Loucy (cell line): ENCODE results near the gene PHF19.

Experiments
- H2AFZ ChIP-seq: fragments of 200-600 bp; sonication (generic); 2 replicates; pipeline ENCODE4 v1.6.0; 2016; ENCODE audit warnings: antibody characterized with exemption, mild to moderate bottlenecking, low read length, moderate library complexity
- H3F3A ChIP-seq: fragments of 200-600 bp; 2 replicates; pipeline ENCODE4 v1.6.0; 2016; ENCODE audit warnings: antibody characterized with exemption, low read depth, mild to moderate bottlenecking
- H3K27me3 ChIP-seq: fragments of 200-600 bp; sonication (generic); 2 replicates; pipeline ENCODE4 v1.6.1; 2014; ENCODE audit warnings: low read length, mild to moderate bottlenecking; ENCODE audit not compliant: insufficient read depth, poor library complexity, severe bottlenecking
- H3K36me3 ChIP-seq: fragments of 200-600 bp; sonication (generic); 2 replicates; pipeline ENCODE4 v1.6.1; 2016; ENCODE audit warnings: low read length; ENCODE audit not compliant: insufficient read depth
- H3K4me1 ChIP-seq: fragments of 200-600 bp; sonication (generic); 2 replicates; pipeline ENCODE4 v1.5.1; 2014; ENCODE audit warnings: low read length, mild to moderate bottlenecking; ENCODE audit not compliant: insufficient read depth, poor library complexity, severe bottlenecking
- H3K4me2 ChIP-seq: fragments of 200-600 bp; sonication (generic); 2 replicates; pipeline ENCODE4 v1.6.0; 2014; ENCODE audit warnings: antibody characterized with exemption, low read length, low read depth, mild to moderate bottlenecking; ENCODE audit not compliant: poor library complexity, severe bottlenecking
- H3K4me3 ChIP-seq: fragments of 200-600 bp; sonication (generic); 2 replicates; pipeline ENCODE4 v1.5.1; 2014; ENCODE audit warnings: low read length, mild to moderate bottlenecking, mixed read lengths; ENCODE audit not compliant: poor library complexity, severe bottlenecking
- H3K79me2 ChIP-seq: fragments of 200-600 bp; sonication (generic); 2 replicates; pipeline ENCODE4 v1.6.1; 2014; ENCODE audit warnings: low read length; ENCODE audit not compliant: insufficient read depth
- H3K9ac ChIP-seq: fragments of 200-600 bp; sonication (generic); 2 replicates; pipeline ENCODE4 v1.6.0; 2014; ENCODE audit warnings: mild to moderate bottlenecking, low read depth, low read length, moderate library complexity; ENCODE audit not compliant: poor library complexity, severe bottlenecking
- H3K9me2 ChIP-seq: fragments of 200-600 bp; sonication (generic); replicated peaks from 2 replicates; pipeline ENCODE4 v1.6.1; 2016; ENCODE audit warnings: low read depth, low read length, mixed read lengths
- H3K9me3 ChIP-seq: fragments of 200-600 bp; sonication (generic); 2 replicates; pipeline ENCODE4 v1.6.1; 2014; ENCODE audit warnings: mild to moderate bottlenecking, antibody characterized with exemption, low read length, low read depth; ENCODE audit not compliant: insufficient read depth
- H4K20me1 ChIP-seq: fragments of 200-600 bp; sonication (generic); 2 replicates; pipeline ENCODE4 v1.6.0; 2014; ENCODE audit warnings: antibody characterized with exemption, low read length, mild to moderate bottlenecking; ENCODE audit not compliant: insufficient read depth, poor library complexity, severe bottlenecking
- EZH2phosphoT487 ChIP-seq: fragments of 200-600 bp; IDR thresholded peaks from 2 replicates; pipeline ENCODE4 v1.6.1; 2018; ENCODE audit warnings: antibody characterized with exemption, mild to moderate bottlenecking, moderate library complexity, borderline replicate concordance
- TF ChIP-seq, protein P1 (sequence below): fragments of 200-600 bp; sonication (generic); conservative IDR thresholded peaks from 2 replicates; pipeline ENCODE4 v1.5.1; 2014; ENCODE audit warnings: mild to moderate bottlenecking, antibody characterized with exemption, low read length

PHF19 gene

GRCh38 chr9:120853198-120853597 is 23.8 kb downstream of the PHF19 start:
- Histone ChIP-seq H3K9ac (no peak overlapping the region), H3K27me3 (no peaks in the 10 kb centered on the region), H3K79me2 (no peaks in the 10 kb centered on the region), H2AFZ (no peak overlapping the region), H3K9me2 (no peaks in the 10 kb centered on the region), H4K20me1 (no peaks in the 10 kb centered on the region), H3K36me3 (peaks cover 19% of the 10 kb centered on the region; the same call in 1 of the 2 replicates), H3K4me2 (no peak overlapping the region), H3K9me3 (no peaks in the 10 kb centered on the region), H3F3A (no peaks in the 10 kb centered on the region), H3K4me3 (no peak overlapping the region), H3K4me1 (peaks cover 4% of the 10 kb centered on the region)
- TF ChIP-seq, protein P1, sequence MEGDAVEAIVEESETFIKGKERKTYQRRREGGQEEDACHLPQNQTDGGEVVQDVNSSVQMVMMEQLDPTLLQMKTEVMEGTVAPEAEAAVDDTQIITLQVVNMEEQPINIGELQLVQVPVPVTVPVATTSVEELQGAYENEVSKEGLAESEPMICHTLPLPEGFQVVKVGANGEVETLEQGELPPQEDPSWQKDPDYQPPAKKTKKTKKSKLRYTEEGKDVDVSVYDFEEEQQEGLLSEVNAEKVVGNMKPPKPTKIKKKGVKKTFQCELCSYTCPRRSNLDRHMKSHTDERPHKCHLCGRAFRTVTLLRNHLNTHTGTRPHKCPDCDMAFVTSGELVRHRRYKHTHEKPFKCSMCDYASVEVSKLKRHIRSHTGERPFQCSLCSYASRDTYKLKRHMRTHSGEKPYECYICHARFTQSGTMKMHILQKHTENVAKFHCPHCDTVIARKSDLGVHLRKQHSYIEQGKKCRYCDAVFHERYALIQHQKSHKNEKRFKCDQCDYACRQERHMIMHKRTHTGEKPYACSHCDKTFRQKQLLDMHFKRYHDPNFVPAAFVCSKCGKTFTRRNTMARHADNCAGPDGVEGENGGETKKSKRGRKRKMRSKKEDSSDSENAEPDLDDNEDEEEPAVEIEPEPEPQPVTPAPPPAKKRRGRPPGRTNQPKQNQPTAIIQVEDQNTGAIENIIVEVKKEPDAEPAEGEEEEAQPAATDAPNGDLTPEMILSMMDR, result no peak
- TF ChIP-seq EZH2phosphoT487, result no peak

- no peaks in the 10 kb centered on the region for H3K9me3 ChIP-seq
- H2AFZ ChIP-seq, result no peak overlapping the region
- TF ChIP-seq, protein P1, result no peak
- TF ChIP-seq EZH2phosphoT487, result no peak
- H4K20me1 ChIP-seq, result no peaks in the 10 kb centered on the region
- H3K9ac ChIP-seq, result no peak overlapping the region
- no peaks in the 10 kb centered on the region for H3K27me3 ChIP-seq
- no peaks in the 10 kb centered on the region for H3K79me2 ChIP-seq
- peaks cover 12% of the 10 kb centered on the region; the same call in 1 of the 2 replicates for H3K36me3 ChIP-seq
- no peaks in the 10 kb centered on the region for H3F3A ChIP-seq
- no peak overlapping the region for H3K4me2 ChIP-seq
- no peaks in the 10 kb centered on the region for H3K9me2 ChIP-seq
- H3K4me1 ChIP-seq, result peaks cover 4% of the 10 kb centered on the region
- no peak overlapping the region for H3K4me3 ChIP-seq
Measured at GRCh38 chr9:120852240-120853010, 24.6 kb downstream of the PHF19 start.

DNA sequence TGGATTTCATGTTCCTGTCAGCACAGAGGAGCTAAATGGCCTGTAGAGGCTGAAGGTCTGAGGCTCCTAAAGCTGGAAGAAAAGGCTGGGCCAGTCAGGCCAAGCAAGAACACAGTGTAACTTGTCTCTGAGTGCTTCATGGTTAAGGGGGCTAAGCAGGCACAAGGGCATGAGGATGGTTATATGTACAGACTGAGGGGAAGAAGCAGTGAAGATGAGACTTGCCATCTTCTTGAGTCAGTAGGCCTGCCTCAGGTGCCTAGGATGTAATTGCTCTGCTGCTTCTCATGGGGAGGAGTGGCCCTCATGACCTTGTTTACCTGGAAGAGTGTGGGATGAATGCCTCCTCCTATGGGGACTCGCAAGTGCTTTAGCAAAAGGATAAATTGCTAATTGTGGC is 25.5 kb downstream of the PHF19 start:
- Histone ChIP-seq H3K27me3 (no peaks in the 10 kb centered on the region), H4K20me1 (no peaks in the 10 kb centered on the region), H3K9me2 (no peaks in the 10 kb centered on the region), H3K4me2 (no peak overlapping the region), H3K9me3 (no peaks in the 10 kb centered on the region), H3K79me2 (no peaks in the 10 kb centered on the region), H3K4me3 (no peak overlapping the region), H3K9ac (no peak overlapping the region), H3K4me1 (peaks cover 4% of the 10 kb centered on the region), H3F3A (no peaks in the 10 kb centered on the region), H2AFZ (no peak overlapping the region), H3K36me3 (peaks cover 2% of the 10 kb centered on the region; the same call in 1 of the 2 replicates)
- no peak for TF ChIP-seq EZH2phosphoT487
- TF ChIP-seq, protein P1, result no peak
